ENCODE data around the gene FUT7.

DNA sequence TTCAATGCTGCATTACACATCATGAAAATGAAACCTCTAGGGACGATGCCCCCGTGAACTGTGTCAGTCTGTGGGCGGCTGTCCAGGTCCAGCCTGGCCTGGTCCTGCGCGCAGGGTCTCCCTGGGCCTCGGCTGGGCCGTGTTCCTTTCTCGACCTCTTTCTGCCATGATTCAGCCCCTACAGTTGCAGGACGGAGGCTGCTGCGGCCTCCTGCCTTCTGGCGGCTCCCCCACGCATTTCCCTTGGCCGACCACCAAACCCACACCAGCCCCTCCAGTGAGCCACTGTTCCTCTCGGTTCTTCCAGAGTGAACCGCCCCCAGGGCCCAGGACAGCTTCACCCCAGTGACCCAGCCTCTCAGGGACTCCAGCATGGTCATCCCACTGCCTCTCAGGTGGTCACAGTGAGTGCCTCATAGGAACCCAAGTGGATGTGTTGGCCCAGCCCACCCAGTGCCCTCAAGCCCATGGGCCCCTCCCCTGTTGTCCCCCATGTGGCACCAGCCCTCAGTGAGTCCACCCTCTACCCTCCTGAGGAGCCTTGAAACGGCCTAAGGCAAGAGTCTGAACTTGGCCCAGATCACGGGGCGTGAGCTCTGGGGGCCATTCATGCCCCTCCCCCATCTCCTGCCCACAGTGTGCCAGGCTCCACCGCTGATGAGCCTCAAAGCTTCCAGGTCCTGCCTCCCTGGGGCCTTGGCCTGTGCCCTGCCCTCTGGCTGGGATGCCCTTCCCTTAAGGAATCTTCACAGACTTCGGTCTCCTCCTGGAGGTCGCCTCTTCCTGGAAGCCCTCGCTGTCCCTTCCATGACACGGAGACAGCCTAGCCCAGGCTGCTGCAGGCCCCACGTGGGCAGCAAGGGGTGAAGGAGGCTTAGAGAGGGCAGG is 25.5 kb downstream of the FUT7 start:
- TF ChIP-seq, protein P1, sequence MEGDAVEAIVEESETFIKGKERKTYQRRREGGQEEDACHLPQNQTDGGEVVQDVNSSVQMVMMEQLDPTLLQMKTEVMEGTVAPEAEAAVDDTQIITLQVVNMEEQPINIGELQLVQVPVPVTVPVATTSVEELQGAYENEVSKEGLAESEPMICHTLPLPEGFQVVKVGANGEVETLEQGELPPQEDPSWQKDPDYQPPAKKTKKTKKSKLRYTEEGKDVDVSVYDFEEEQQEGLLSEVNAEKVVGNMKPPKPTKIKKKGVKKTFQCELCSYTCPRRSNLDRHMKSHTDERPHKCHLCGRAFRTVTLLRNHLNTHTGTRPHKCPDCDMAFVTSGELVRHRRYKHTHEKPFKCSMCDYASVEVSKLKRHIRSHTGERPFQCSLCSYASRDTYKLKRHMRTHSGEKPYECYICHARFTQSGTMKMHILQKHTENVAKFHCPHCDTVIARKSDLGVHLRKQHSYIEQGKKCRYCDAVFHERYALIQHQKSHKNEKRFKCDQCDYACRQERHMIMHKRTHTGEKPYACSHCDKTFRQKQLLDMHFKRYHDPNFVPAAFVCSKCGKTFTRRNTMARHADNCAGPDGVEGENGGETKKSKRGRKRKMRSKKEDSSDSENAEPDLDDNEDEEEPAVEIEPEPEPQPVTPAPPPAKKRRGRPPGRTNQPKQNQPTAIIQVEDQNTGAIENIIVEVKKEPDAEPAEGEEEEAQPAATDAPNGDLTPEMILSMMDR (IDR thresholded peaks at IDR 0.05; ENCODE audit: insufficient read depth, low read length, poor library complexity, severe bottlenecking), result no peak
- TF ChIP-seq EZH2phosphoT487 (conservative IDR thresholded peaks at IDR 0.05; ENCODE audit: low read length), result no peak

Measured in SU-DHL-6 (cell line).